GM18873 (cell line): ENCODE measurements around the gene CLSTN2.

Experiments
- ATAC-seq: cut with Tn5 transposase; IDR thresholded peaks from one replicate; pipeline ENCODE4 v1.9.1; 2021; ENCODE audit warnings: mild to moderate bottlenecking, moderate library complexity, moderate number of reproducible peaks; ENCODE audit not compliant: unreplicated experiment, low FRiP score

CLSTN2 gene

GRCh38 chr3:140432229-140432669 is 497.3 kb downstream of the CLSTN2 start:
- no peak for ATAC-seq

- no peak for ATAC-seq
Observed at GRCh38 chr3:140433431-140433830, 498.4 kb downstream of the CLSTN2 start.

GRCh38 chr3:140434261-140434905 is 499.4 kb downstream of the CLSTN2 start:
- ATAC-seq, result no peak

GRCh38 chr3:140436421-140436820 is 501.4 kb downstream of the CLSTN2 start:
- ATAC-seq, result no peak

- ATAC-seq, result no peak
Observed at GRCh38 chr3:140438736-140439470, 503.9 kb downstream of the CLSTN2 start.

DNA sequence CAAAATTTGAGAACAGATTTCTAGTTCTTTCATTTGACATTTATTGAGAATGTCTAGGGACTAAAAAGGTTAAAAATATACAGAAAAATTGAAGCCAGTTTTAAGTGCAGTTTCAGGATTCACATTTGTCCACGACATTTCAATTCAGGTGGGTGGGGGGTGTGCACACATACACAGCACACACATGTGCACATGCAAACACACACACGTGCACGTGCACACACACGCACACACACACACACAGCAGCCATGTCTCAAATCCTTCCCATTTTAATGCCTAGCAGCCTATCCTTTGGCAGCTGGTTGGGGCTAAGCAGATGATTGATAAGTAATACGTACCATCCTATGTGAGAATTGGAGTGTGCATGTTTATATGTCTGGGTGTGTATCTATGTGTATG is 504.5 kb downstream of the CLSTN2 start:
- no peak for ATAC-seq

- no peak for ATAC-seq
Observed at GRCh38 chr3:140440446-140440845, 505.5 kb downstream of the CLSTN2 start.

DNA sequence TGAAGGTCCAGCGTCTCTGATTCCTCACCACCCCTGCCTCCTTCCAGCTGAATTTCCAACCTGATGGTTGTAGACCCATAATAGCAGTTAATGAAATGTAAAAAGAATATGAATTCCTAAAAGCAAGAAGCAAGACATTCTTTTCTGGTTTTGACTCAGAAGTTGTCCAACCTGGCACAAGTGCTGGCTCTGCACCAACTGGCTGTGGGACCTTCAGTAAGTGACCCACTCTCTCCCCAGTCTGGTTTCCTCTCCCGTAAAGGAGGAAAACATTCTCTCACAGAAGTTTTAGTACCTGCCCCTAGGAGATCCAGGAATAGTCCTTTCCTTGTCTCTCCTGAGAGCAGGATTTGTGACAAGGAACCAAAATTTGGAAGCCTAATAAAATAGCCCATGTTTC is 506.0 kb downstream of the CLSTN2 start:
- ATAC-seq, result no peak

DNA sequence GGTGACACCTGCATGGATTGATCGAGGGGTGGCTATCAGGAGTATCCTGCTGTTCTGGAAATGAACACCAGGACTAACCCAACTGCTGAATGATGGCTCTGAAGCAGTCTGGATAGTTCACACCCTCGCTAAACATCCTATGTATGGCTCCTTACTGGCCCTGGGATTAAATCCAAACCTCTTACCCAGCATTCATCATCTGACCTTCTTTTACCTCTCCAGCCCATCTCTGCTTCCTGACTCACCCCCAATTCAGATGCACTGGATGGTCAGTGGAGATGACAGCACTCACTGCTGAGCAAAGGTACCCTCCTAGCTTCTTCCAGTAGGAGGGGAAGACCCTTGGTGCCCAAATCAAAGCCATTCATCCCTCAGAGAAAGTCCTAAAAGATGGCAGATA is 507.6 kb downstream of the CLSTN2 start:
- ATAC-seq, result no peak

DNA sequence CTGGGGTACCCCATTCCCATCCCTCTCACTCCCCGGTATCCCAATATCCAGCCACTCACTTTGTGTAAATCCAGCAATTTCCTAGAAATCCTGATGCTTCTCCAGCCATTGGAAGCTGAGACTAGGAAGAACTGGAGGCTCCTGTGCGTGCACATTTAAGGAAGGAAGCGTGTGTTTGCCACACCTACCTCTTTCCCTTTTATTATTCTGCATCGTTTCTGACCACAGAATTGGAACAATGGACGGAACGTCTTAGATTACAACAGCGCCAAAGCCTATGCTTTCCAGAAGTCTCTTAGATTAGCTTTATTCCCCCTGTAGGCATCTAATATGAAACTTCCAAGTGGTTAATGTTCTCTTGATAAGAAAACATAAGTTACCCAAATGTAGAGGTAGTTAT is 508.1 kb downstream of the CLSTN2 start:
- no peak for ATAC-seq

- ATAC-seq, result no peak
Observed at GRCh38 chr3:140443806-140444205, 508.8 kb downstream of the CLSTN2 start.

DNA sequence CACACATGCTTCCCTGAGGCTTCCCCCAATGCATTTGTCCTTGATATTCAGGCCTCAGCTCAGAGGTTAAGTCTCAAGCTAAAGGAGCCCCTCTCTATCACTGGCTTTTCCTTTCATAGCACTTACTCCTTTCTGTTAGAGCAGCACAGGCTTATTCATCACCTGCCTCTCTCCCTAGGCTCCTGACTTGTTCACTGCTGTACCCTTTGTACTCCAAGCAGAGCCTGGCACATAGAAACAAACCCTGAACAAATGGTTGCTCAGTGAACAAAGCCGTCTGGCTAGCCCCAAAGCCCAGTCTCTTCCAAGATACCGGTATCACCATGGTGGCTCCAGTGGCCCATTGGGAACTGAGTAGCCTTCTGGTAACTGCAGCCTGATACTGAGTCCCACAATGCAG is 511.7 kb downstream of the CLSTN2 start:
- ATAC-seq, result no peak

- ATAC-seq, result no peak
Observed at GRCh38 chr3:140447136-140447535, 512.2 kb downstream of the CLSTN2 start.

DNA sequence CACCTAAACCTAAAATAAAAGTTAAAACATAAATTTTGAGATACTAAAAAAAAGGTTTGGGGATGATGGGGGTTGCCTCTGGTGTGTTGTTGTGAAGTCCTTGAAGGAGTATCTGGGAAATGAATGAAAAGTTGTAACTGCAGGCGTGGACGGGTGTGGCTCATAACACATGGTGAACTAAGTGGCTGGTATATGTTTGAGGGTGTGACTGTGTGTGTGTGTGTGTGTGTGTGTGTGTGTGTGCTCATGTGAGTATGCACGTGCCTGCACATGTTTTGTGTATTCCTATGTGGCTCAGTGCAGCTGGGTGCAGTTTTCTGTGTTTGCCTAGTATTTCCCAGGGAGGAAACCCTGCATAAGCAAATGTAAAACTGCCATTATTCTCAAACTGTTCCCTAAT is 513.0 kb downstream of the CLSTN2 start:
- ATAC-seq, result no peak

GRCh38 chr3:140449413-140450256 is 514.6 kb downstream of the CLSTN2 start:
- no peak for ATAC-seq

GRCh38 chr3:140453750-140454149 is 518.8 kb downstream of the CLSTN2 start:
- ATAC-seq, result no peak

DNA sequence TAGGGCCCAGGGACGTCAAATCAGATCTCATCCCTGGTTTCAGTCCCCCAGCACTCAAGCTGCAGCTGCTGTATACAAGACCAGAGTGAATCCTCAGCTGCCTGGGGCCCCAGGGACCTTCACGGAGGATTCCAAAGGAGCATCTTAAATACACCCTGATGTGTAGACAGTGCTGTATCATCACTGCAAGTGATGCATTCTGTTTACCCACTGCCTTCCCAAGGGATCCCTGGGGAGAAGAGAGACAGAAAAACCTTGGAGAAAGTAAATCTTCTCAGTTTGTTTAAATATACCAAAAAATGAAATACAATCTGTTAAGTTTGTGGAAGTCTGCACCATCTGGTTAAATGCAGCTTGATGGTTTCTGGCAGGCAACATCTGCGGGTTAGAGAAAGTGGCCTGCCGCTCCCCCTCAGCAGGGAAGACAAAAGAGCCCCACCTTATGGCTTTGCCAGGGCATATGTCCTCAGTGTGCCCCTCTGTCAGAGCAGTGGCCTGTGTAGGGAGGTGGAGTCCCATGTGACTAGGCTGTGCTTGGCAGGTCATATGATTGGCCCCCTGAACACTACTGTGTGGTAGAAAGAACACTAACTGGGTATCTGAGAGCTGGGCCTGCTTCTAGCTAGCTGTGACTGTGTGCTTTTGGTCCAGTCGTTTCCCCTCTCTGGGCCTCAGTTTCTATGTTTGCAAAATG is 520.7 kb downstream of the CLSTN2 start:
- ATAC-seq, result no peak

GRCh38 chr3:140456974-140457373 is 522.0 kb downstream of the CLSTN2 start:
- no peak for ATAC-seq

DNA sequence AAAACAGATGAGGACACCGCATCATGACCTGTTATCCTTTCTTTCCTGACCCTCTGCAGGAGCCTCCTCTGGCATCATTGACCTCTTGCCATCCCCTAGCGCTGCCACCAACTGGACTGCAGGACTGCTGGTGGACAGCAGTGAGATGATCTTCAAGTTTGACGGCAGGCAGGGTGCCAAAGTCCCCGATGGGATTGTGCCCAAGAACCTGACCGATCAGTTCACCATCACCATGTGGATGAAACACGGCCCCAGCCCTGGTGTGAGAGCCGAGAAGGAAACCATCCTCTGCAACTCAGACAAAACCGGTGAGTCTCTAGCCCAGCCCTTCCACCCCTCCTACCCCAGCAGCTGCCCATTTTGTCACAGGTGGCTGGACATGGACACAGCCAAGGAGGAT is 524.5 kb downstream of the CLSTN2 start:
- no peak for ATAC-seq

GRCh38 chr3:140461250-140461649 is 526.3 kb downstream of the CLSTN2 start:
- ATAC-seq, result no peak

DNA sequence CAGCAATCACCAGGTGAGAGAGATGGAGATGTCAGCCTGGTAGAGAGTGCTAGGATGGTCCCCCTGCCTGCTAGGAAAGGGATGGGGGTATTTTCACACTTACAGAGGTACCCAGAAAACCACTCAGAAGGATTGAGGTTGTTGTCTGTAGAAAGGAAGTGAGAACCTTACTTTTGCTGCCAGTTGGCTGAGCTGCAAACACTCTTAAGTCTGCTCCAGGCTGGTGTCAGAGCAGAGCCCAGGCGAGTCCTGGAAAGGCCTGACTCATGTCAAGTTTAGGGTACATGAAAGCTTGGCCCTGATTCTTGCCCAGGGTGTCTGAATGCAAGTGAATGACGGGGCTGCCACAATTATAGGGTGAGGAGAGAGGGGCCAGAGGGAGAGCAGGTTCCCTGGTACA is 528.4 kb downstream of the CLSTN2 start:
- no peak for ATAC-seq
